ENCODE results near the gene IKBKE. TPM values are rescaled to one million over a fixed set of nuclear protein-coding genes. Genes with fewer than 3 reads are reported as not detected.

The IKBKE gene
- total and polyA plus RNA-seq, 9 donors = 0.86 to 3.9 (median 2.3) TPM

DNA sequence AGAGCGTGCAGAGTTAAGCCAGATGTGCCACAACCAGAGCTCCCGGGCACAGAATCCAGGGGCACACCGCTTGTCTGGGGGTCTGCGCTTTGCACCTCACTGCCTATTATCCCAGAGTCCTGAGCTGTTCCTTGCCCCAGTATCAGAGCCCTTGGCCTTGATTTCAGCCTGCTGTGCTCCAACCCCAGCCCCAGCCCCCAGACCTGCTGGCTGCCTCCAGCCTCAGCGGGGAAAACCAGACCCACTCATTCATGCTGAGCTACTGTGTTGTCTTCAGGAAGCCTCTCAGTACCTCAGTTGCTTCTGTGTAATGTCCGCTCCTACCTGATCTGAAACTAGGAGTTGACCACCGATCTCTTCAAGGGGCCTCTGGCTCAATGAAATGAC is 1.1 kb downstream of the IKBKE start:
- H3K4me3 ChIP-seq = no peak overlapping the region
- peaks cover 9% of the 10 kb centered on the region for H3K4me1 ChIP-seq (ENCODE audit: insufficient read depth)
- TF ChIP-seq EP300 (IDR thresholded peaks at IDR 0.05) (no peak), POLR2A (IDR thresholded peaks at IDR 0.05) (no peak)
- TF ChIP-seq, protein P1, sequence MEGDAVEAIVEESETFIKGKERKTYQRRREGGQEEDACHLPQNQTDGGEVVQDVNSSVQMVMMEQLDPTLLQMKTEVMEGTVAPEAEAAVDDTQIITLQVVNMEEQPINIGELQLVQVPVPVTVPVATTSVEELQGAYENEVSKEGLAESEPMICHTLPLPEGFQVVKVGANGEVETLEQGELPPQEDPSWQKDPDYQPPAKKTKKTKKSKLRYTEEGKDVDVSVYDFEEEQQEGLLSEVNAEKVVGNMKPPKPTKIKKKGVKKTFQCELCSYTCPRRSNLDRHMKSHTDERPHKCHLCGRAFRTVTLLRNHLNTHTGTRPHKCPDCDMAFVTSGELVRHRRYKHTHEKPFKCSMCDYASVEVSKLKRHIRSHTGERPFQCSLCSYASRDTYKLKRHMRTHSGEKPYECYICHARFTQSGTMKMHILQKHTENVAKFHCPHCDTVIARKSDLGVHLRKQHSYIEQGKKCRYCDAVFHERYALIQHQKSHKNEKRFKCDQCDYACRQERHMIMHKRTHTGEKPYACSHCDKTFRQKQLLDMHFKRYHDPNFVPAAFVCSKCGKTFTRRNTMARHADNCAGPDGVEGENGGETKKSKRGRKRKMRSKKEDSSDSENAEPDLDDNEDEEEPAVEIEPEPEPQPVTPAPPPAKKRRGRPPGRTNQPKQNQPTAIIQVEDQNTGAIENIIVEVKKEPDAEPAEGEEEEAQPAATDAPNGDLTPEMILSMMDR (IDR thresholded peaks at IDR 0.05) = no peak
- WGBS, 3 donors = 47 to 58% (median 48%) methylated on average over 7 of the region's 7 CpGs
- H3K27ac ChIP-seq = no peak overlapping the region
- no peak for DNase-seq
- intact Hi-C loops (cut with DNase I) = loop anchor here in 2 of 4 donors (10.0 kb wide), 1 partner anchor 443 kb away; no protein-coding TSS in a partner anchor
- no peaks in the 10 kb centered on the region for H3K36me3 ChIP-seq
- no peaks in the 10 kb centered on the region for H3K9me3 ChIP-seq
- H3K27me3 ChIP-seq = no peaks in the 10 kb centered on the region

- TF ChIP-seq, protein P1 (IDR thresholded peaks at IDR 0.05) = no peak
- no peak for TF ChIP-seq EP300 (IDR thresholded peaks at IDR 0.05)
- TF ChIP-seq POLR2A (IDR thresholded peaks at IDR 0.05) = no peak
- H3K4me3 ChIP-seq = no peak overlapping the region
- H3K9me3 ChIP-seq = no peaks in the 10 kb centered on the region
- WGBS, 3 donors = 90 to 92% (median 90%) methylated on average over 2 of the region's 2 CpGs
- H3K36me3 ChIP-seq = no peaks in the 10 kb centered on the region
- no peaks in the 10 kb centered on the region for H3K27me3 ChIP-seq
- H3K27ac ChIP-seq = no peak overlapping the region
- DNase-seq = no peak
- intact Hi-C loops (cut with DNase I) = loop anchor here in 2 of 4 donors (10.0 kb wide), 1 partner anchor 443 kb away; no protein-coding TSS in a partner anchor
- H3K4me1 ChIP-seq (ENCODE audit: insufficient read depth) = peaks cover 9% of the 10 kb centered on the region
Measured at GRCh38 chr1:206472024-206472423, 1.7 kb downstream of the IKBKE start.

DNA sequence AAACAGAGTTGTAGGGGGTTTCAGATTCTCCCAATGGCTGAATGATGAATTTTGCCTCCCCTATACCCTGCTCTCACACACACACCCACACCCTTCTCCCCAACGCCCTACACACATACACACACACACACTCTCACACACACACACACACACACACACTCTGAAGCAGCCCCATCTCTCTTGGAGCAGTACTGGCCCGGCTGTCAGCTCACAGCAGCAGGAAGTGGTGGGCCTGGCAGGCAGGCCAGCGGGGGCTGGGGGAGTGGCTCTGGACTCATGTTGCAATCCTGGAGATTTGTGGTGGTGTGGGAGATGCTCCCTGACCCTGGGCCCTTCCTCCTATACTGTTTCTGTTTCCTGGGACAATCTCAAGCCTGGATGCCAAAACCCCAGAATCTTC is 2.2 kb downstream of the IKBKE start:
- DNase-seq = peak in 3 of 5 donors; percentile 27 to 54 (median 39)
- Histone ChIP-seq H3K27ac (no peak overlapping the region), H3K4me1 (ENCODE audit: insufficient read depth) (peaks cover 8% of the 10 kb centered on the region), H3K36me3 (no peaks in the 10 kb centered on the region), H3K9me3 (no peaks in the 10 kb centered on the region), H3K27me3 (no peaks in the 10 kb centered on the region), H3K4me3 (no peak overlapping the region)
- intact Hi-C loops (cut with DNase I) = loop anchor here in 2 of 4 donors (10.0 kb wide), 1 partner anchor 442 kb away; no protein-coding TSS in a partner anchor
- TF ChIP-seq POLR2A (IDR thresholded peaks at IDR 0.05) (no peak), EP300 (IDR thresholded peaks at IDR 0.05) (no peak)
- TF ChIP-seq, protein P1 (IDR thresholded peaks at IDR 0.05) = no peak
- WGBS, 3 donors = 21 to 23% (median 21%) methylated on average over 3 of the region's 3 CpGs

- H3K4me1 ChIP-seq (ENCODE audit: insufficient read depth) = peaks cover 8% of the 10 kb centered on the region
- no peaks in the 10 kb centered on the region for H3K36me3 ChIP-seq
- H3K27ac ChIP-seq = no peak overlapping the region
- no peak overlapping the region for H3K4me3 ChIP-seq
- no peak for TF ChIP-seq POLR2A (IDR thresholded peaks at IDR 0.05)
- H3K9me3 ChIP-seq = no peaks in the 10 kb centered on the region
- no peak for DNase-seq
- H3K27me3 ChIP-seq = no peaks in the 10 kb centered on the region
- intact Hi-C loops (cut with DNase I) = loop anchor here in 2 of 4 donors (10.0 kb wide), 1 partner anchor 442 kb away; no protein-coding TSS in a partner anchor
- WGBS, 3 donors = 47 to 53% (median 51%) methylated on average over 5 of the region's 5 CpGs
Measured at GRCh38 chr1:206472886-206473285, 2.6 kb downstream of the IKBKE start.

DNA sequence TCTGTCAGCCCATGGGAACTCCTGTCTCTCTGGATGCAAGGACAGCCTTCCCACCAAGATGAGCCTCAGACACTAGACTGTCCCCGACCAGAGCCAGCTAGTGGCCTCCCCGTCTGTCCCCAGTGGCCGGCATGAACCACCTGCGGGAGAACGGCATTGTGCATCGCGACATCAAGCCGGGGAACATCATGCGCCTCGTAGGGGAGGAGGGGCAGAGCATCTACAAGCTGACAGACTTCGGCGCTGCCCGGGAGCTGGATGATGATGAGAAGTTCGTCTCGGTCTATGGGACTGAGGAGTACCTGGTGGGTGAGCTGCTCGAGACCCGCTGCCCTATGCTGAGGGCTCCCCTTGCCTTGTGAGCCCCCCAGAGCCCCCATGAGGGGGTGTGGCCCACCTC is 5.8 kb downstream of the IKBKE start:
- WGBS, 3 donors = 91 to 95% (median 92%) methylated on average over 17 of the region's 17 CpGs
- no peaks in the 10 kb centered on the region for H3K36me3 ChIP-seq
- H3K4me3 ChIP-seq = no peak overlapping the region
- no peak for DNase-seq
- no peaks in the 10 kb centered on the region for H3K9me3 ChIP-seq
- intact Hi-C loops (cut with DNase I) = loop anchor here in 2 of 4 donors (10.0 kb wide), 1 partner anchor 439 kb away; no protein-coding TSS in a partner anchor
- H3K27ac ChIP-seq = no peak overlapping the region
- no peaks in the 10 kb centered on the region for H3K4me1 ChIP-seq (ENCODE audit: insufficient read depth)
- no peaks in the 10 kb centered on the region for H3K27me3 ChIP-seq
- TF ChIP-seq, protein P1 (IDR thresholded peaks at IDR 0.05) = no peak
- TF ChIP-seq POLR2A (IDR thresholded peaks at IDR 0.05) = no peak
- TF ChIP-seq EP300 (IDR thresholded peaks at IDR 0.05) = no peak
